ENCODE results near the gene IMPA2.

DNA sequence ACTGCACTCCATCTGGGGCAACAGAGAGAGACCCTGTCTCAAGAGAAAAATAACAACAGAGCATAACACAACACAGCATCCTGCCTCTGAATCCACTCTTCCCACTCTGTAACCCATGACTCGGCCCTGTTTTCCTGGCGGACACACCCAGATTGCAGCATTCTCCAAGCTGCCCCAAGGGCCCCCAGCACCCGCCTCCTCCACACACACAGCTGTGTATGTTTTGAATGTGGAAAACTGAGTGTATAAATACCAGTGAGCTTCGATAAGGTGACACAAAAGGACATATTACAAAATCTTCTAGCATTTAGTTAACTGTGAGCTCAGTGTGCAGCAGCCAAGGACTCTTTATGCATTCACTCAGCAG, 13.0 kb downstream of the IMPA2 start:
- TF ChIP-seq, protein P1, sequence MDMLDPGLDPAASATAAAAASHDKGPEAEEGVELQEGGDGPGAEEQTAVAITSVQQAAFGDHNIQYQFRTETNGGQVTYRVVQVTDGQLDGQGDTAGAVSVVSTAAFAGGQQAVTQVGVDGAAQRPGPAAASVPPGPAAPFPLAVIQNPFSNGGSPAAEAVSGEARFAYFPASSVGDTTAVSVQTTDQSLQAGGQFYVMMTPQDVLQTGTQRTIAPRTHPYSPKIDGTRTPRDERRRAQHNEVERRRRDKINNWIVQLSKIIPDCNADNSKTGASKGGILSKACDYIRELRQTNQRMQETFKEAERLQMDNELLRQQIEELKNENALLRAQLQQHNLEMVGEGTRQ (IDR thresholded peaks at IDR 0.05; ENCODE audit: borderline replicate concordance, low read depth, low read length), result no peak
- TF ChIP-seq, protein P2, sequence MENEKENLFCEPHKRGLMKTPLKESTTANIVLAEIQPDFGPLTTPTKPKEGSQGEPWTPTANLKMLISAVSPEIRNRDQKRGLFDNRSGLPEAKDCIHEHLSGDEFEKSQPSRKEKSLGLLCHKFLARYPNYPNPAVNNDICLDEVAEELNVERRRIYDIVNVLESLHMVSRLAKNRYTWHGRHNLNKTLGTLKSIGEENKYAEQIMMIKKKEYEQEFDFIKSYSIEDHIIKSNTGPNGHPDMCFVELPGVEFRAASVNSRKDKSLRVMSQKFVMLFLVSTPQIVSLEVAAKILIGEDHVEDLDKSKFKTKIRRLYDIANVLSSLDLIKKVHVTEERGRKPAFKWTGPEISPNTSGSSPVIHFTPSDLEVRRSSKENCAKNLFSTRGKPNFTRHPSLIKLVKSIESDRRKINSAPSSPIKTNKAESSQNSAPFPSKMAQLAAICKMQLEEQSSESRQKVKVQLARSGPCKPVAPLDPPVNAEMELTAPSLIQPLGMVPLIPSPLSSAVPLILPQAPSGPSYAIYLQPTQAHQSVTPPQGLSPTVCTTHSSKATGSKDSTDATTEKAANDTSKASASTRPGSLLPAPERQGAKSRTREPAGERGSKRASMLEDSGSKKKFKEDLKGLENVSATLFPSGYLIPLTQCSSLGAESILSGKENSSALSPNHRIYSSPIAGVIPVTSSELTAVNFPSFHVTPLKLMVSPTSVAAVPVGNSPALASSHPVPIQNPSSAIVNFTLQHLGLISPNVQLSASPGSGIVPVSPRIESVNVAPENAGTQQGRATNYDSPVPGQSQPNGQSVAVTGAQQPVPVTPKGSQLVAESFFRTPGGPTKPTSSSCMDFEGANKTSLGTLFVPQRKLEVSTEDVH (IDR thresholded peaks at IDR 0.05; ENCODE audit: low read depth, partially characterized antibody), result no peak
- TF ChIP-seq TCF7 (IDR thresholded peaks at IDR 0.05; ENCODE audit: borderline replicate concordance), result no peak
- TF ChIP-seq ZNF384 (IDR thresholded peaks at IDR 0.05; ENCODE audit: borderline replicate concordance, low read depth, low read length), result no peak
- TF ChIP-seq, protein P3, sequence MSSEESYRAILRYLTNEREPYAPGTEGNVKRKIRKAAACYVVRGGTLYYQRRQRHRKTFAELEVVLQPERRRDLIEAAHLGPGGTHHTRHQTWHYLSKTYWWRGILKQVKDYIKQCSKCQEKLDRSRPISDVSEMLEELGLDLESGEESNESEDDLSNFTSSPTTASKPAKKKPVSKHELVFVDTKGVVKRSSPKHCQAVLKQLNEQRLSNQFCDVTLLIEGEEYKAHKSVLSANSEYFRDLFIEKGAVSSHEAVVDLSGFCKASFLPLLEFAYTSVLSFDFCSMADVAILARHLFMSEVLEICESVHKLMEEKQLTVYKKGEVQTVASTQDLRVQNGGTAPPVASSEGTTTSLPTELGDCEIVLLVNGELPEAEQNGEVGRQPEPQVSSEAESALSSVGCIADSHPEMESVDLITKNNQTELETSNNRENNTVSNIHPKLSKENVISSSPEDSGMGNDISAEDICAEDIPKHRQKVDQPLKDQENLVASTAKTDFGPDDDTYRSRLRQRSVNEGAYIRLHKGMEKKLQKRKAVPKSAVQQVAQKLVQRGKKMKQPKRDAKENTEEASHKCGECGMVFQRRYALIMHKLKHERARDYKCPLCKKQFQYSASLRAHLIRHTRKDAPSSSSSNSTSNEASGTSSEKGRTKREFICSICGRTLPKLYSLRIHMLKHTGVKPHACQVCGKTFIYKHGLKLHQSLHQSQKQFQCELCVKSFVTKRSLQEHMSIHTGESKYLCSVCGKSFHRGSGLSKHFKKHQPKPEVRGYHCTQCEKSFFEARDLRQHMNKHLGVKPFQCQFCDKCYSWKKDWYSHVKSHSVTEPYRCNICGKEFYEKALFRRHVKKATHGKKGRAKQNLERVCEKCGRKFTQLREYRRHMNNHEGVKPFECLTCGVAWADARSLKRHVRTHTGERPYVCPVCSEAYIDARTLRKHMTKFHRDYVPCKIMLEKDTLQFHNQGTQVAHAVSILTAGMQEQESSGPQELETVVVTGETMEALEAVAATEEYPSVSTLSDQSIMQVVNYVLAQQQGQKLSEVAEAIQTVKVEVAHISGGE (CRISPR knock-in tag; IDR thresholded peaks at IDR 0.05), result no peak
- TF ChIP-seq, protein P4, sequence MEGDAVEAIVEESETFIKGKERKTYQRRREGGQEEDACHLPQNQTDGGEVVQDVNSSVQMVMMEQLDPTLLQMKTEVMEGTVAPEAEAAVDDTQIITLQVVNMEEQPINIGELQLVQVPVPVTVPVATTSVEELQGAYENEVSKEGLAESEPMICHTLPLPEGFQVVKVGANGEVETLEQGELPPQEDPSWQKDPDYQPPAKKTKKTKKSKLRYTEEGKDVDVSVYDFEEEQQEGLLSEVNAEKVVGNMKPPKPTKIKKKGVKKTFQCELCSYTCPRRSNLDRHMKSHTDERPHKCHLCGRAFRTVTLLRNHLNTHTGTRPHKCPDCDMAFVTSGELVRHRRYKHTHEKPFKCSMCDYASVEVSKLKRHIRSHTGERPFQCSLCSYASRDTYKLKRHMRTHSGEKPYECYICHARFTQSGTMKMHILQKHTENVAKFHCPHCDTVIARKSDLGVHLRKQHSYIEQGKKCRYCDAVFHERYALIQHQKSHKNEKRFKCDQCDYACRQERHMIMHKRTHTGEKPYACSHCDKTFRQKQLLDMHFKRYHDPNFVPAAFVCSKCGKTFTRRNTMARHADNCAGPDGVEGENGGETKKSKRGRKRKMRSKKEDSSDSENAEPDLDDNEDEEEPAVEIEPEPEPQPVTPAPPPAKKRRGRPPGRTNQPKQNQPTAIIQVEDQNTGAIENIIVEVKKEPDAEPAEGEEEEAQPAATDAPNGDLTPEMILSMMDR (IDR thresholded peaks at IDR 0.05 in 2 of 3, conservative IDR thresholded peaks at IDR 0.05 in 1 of 3; ENCODE audit: control insufficient read depth in 2 of 3, extremely low read depth in 1 of 3, insufficient read depth in 1 of 3, low read depth in 3 of 3, low read length in 3 of 3), result no peak
- TF ChIP-seq HCFC1 (IDR thresholded peaks at IDR 0.05; ENCODE audit: low read length), result no peak
- TF ChIP-seq CBFB (IDR thresholded peaks at IDR 0.05; ENCODE audit: low read depth), result no peak
- no peak for TF ChIP-seq NFIC (IDR thresholded peaks at IDR 0.05; ENCODE audit: low read depth, low read length)
- no peak for TF ChIP-seq RAD21 (IDR thresholded peaks at IDR 0.05; ENCODE audit: insufficient read depth, low read depth, low read length)
- TF ChIP-seq, protein P5, sequence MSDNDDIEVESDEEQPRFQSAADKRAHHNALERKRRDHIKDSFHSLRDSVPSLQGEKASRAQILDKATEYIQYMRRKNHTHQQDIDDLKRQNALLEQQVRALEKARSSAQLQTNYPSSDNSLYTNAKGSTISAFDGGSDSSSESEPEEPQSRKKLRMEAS (IDR thresholded peaks at IDR 0.05; ENCODE audit: low read depth, low read length), result no peak

Data from GM12878 (cell line).